CD4-positive, alpha-beta T cell treated with Interleukin-4 for 4 hours (primary cell): ENCODE results near the gene FBXL2.
"Not testable (repeated sequence)": the region's sequence is repeated elsewhere in the genome, so short reads cannot be mapped to it uniquely, and the experiment has no call there.

ENCODE experiments used
- DNase-seq: peaks from one replicate; pipeline ENCODE4 v3.0.0-alpha.2; 2020

Gene FBXL2

GRCh38 chr3:33388374-33389100, 111.3 kb downstream of the FBXL2 start:
- no peak for DNase-seq

GRCh38 chr3:33389908-33390307, 112.7 kb downstream of the FBXL2 start:
- no peak for DNase-seq

- DNase-seq: no peak
Measured at GRCh38 chr3:33391255-33391995, 114.2 kb downstream of the FBXL2 start.

GRCh38 chr3:33392144-33392543, 114.9 kb downstream of the FBXL2 start:
- no peak for DNase-seq

DNA sequence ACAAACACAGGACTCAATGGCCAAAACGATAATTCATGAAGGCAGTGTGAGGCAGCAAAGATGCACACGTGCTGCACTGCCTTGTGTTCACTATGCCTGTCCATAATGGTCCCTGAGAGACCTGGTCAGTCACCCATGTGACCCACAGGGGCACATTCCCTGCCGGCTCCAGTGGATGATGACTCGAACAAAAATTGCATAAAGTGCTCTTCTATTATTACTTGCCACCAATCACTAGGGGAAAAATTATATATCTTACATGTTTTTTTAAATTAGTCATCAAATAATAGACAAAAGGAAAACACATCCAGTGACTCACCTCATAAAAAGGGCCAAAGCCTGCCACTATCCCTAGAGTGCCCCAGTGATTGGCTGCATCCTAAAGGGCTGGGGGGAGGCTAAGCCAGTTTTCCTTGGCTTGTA, 115.5 kb downstream of the FBXL2 start:
- DNase-seq: no peak

DNA sequence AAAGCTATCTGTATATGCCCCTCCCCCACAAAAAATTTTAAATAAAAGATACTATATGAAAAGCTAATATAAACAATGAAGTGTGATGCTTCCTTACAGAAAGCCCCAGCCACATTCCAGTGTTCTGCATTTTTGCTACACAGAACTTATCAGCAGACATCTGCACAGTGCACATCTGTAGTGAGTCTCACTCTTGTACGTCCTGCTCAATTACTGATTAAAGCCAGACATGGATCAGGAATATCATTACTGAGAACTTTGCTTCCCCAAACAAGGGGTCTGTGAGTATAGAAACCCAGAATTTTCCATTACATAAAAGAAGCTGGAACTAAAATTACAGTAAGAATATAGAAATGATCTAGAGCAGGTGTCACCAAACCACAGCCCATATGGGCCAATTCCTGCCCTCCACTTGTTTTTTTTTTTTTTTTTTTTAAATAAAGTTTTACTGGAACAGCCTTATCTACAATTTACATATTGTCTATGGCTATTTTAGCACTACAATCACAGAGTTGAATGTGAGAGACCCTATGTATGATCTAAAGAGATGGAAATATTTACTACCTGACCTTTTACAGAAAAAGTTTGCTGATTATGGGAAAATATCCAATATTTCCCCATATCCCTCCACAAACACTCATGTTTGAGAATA, 117.3 kb downstream of the FBXL2 start:
- DNase-seq: no peak

DNA sequence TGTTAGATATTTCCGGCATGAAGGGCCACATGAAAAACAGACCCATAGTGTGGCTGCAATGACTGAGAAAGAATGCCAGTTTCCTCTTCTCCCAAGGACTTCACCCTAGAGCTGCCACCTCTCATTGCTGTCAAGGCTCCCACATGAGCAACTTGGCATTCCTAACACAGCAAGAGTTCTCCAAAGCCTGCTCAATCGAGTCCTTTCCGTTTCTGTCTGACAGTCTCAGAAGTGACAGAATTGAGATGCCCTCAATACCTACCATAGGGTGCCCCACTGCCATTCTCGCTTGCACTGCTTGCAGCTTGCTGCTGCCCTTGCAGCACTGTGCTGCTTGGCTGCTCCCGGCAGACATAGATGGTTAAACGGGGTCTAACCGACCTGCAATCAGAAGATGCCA, 118.7 kb downstream of the FBXL2 start:
- DNase-seq: no peak

- DNase-seq: no peak
Measured at GRCh38 chr3:33398410-33398809, 121.2 kb downstream of the FBXL2 start.

- DNase-seq: no peak
Measured at GRCh38 chr3:33401781-33402180, 124.5 kb downstream of the FBXL2 start.

GRCh38 chr3:33402936-33403335, 125.7 kb downstream of the FBXL2 start:
- no peak for DNase-seq

- DNase-seq: no peak
Measured at GRCh38 chr3:33403756-33404155, 126.5 kb downstream of the FBXL2 start.

DNA sequence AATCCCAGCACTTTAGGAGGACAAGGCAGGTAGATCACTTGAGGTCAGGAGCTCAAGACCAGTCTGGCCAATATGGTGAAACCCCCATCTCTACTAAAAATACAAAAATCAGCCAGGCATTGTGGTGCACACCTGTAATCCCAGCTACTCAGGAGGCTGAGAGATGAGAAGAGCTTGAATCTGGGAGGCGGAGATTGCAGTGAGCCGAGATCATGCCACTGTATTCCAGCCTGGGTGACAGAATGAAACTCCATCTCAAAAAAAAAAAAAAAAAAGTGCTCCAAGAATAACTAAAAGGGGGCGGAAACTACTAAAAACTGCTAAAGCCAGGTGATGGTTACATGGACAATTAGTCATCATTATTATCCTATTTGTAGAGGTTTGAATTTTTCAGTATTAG, 133.6 kb downstream of the FBXL2 start:
- DNase-seq: not testable (repeated sequence)

GRCh38 chr3:33417066-33417673, 139.9 kb downstream of the FBXL2 start:
- no peak for DNase-seq

GRCh38 chr3:33419948-33420347, 142.7 kb downstream of the FBXL2 start:
- DNase-seq: no peak

DNA sequence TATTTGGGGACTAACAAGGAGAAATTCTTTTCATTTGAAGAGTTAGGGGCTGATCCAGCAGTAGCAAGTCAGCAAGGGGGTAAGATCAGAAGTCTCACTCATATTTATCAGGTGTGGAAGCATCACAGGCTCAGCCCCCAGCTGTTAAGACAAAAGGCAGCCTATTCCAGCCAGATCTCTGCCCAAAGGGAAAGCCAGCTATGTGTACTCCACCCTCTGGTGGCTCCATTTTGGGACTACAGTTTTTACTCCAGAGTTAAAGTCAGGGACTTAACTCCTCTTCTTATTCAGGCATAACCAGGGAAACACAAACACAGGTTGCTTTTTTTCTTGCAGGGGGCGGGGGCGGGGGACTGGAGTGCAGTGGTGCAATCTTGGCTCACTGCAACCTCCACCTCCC, 143.7 kb downstream of the FBXL2 start:
- DNase-seq: no peak

GRCh38 chr3:33424606-33425452, 147.6 kb downstream of the FBXL2 start:
- DNase-seq: no peak

DNA sequence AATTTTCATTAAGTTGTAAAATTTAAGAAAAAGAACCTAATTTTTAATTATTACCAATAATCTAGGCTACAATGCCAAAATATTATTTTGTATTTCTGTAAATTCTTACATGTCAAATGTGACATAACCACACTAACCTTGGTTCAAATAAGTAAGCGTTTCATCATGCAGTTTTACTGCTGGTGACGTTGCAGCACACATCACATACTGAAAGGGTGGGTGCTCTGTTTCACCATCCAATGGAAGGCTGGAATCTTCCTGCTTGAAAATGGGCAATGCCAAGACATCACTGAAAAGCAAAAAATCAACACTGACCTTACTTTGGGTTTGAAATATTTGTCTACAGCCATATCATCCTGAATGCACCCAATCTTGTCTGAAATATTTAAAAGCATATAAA, 148.2 kb downstream of the FBXL2 start:
- DNase-seq: no peak

DNA sequence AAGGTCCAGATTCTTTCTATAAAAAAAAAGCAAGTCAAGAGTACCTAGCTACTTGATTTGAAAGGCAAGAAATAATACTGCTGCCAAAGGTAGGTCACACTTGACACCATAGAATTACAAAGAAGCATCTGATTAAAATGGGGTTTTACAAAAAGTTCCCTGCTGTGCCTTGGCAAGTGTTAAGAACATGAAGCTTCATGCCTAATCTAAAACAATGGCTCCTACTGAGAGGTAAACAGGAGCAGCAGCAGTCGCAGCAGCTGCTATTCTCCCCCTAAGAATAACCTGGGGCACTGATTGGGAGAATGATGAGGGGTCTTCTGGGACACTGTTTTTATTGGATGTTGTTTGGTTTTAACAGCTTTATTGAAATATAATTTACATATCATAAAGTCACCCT, 148.8 kb downstream of the FBXL2 start:
- no peak for DNase-seq

GRCh38 chr3:33426630-33427317, 149.5 kb downstream of the FBXL2 start:
- DNase-seq: no peak

GRCh38 chr3:33428734-33429133, 151.5 kb downstream of the FBXL2 start:
- no peak for DNase-seq

DNA sequence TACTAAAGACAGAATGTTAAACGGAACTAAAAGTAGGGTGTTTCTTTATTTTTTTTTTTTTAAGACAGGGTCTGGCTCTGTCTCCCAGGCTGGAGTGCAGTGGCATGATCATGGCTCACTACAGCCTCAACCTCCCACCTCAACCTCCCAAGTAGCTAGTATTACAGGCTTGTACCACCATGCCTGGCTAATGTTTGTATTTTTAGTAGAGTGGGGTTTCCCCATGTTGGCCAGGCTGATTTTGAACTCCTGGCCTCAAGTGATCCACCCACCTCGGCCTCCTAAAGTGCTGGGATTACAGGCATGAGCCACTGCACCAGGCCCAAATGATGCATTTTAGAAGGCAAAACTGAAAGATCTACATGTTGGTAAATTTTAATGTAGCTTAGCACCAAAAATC, 152.1 kb downstream of the FBXL2 start:
- DNase-seq: not testable (repeated sequence)

DNA sequence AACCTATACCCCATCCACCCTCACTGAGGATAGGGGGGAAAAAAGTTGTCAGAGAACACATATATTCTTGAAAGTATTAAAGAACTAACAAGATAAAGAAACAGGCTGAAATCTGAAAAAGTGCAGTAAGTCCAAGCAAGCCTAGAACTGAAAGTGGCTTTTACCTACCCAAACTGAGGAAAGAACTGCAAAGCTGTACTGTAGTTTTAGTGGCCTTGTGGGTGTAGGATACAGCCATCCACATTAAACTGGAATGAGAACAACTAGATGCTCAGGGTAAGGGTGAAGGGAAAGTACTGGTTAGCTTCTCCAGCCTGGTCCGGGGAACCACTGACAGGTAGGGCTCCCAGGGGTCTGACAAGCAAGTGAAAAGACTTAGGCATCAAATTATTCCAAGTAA, 152.8 kb downstream of the FBXL2 start:
- DNase-seq: no peak
